ENCODE measurements around the gene ALDH3B2.

ALDH3B2 gene

GRCh38 chr11:67635231-67635521 lies 39.2 kb downstream of the ALDH3B2 start:
- no peak overlapping the region for H3K4me3 ChIP-seq (ENCODE audit: low read length)
- no peak for TF ChIP-seq ZNF274 (IDR thresholded peaks at IDR 0.05; ENCODE audit: low read depth, low read length)

GRCh38 chr11:67634366-67635230 lies 39.8 kb downstream of the ALDH3B2 start:
- no peak for TF ChIP-seq ZNF274 (IDR thresholded peaks at IDR 0.05; ENCODE audit: low read depth, low read length)
- no peak overlapping the region for H3K4me3 ChIP-seq (ENCODE audit: low read length)

- no peak for TF ChIP-seq ZNF274 (IDR thresholded peaks at IDR 0.05; ENCODE audit: low read depth, low read length)
- H3K4me3 ChIP-seq (ENCODE audit: low read length) = no peak overlapping the region
These were observed 40.6 kb downstream of the ALDH3B2 start for GRCh38 chr11:67633758-67634365.

- no peak for TF ChIP-seq ZNF274 (IDR thresholded peaks at IDR 0.05; ENCODE audit: low read depth, low read length)
- no peak overlapping the region for H3K4me3 ChIP-seq (ENCODE audit: low read length)
These were observed 41.3 kb downstream of the ALDH3B2 start for GRCh38 chr11:67632982-67633755.

GRCh38 chr11:67632175-67632981 lies 42.0 kb downstream of the ALDH3B2 start:
- no peak overlapping the region for H3K4me3 ChIP-seq (ENCODE audit: low read length)
- TF ChIP-seq ZNF274 (IDR thresholded peaks at IDR 0.05; ENCODE audit: low read depth, low read length) = no peak

- no peak overlapping the region for H3K4me3 ChIP-seq (ENCODE audit: low read length)
- TF ChIP-seq ZNF274 (IDR thresholded peaks at IDR 0.05; ENCODE audit: low read depth, low read length) = no peak
These were observed 42.6 kb downstream of the ALDH3B2 start for GRCh38 chr11:67631853-67632174.

- TF ChIP-seq ZNF274 (IDR thresholded peaks at IDR 0.05; ENCODE audit: low read depth, low read length) = no peak
- H3K4me3 ChIP-seq (ENCODE audit: low read length) = no peak overlapping the region
These were observed 43.0 kb downstream of the ALDH3B2 start for GRCh38 chr11:67631411-67631810.

GRCh38 chr11:67630943-67631331 lies 43.5 kb downstream of the ALDH3B2 start:
- TF ChIP-seq ZNF274 (IDR thresholded peaks at IDR 0.05; ENCODE audit: low read depth, low read length) = no peak
- peak overlapping the region; percentile 60; the same call in 1 of the 2 replicates for H3K4me3 ChIP-seq (ENCODE audit: low read length)

GRCh38 chr11:67630228-67630942 lies 44.0 kb downstream of the ALDH3B2 start:
- peak overlapping the region; percentile 60; the same call in 1 of the 2 replicates for H3K4me3 ChIP-seq (ENCODE audit: low read length)
- no peak for TF ChIP-seq ZNF274 (IDR thresholded peaks at IDR 0.05; ENCODE audit: low read depth, low read length)

- H3K4me3 ChIP-seq (ENCODE audit: low read length) = peak within 1 kb of the TSS; percentile 60
- TF ChIP-seq ZNF274 (IDR thresholded peaks at IDR 0.05; ENCODE audit: low read depth, low read length) = no peak
These were observed 44.8 kb downstream of the ALDH3B2 start, which contains the start of gene NUDT8 for GRCh38 chr11:67629386-67630227. Gene NUDT8 (minus strand): TSS chr11:67629937. CDS start chr11:67629911, 26 bp downstream.

GRCh38 chr11:67628710-67629385 lies 45.6 kb downstream of the ALDH3B2 start:
- no peak for TF ChIP-seq ZNF274 (IDR thresholded peaks at IDR 0.05; ENCODE audit: low read depth, low read length)
- H3K4me3 ChIP-seq (ENCODE audit: low read length) = no peak overlapping the region; the same call in 1 of the 2 replicates

All from GM08714 (cell line).